ENCODE data around the gene HDAC9.

DNA sequence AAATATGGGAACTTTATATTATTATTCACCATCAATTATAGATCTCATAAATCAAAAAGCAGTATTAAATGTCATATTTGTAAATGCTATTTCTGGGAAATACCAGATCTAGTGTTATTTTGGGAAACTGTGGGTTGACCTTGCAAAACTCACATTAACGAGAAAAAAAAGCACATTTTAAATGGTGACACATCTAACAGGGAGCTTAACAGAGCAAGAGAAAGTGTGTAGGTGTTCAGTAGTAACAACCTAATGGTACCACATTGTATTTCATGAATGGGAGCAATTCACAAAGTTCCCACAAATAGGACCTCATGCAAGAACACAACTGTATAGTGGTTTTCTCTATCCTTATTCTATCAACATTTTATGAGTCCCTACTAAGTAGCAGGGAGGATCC is 26.2 kb upstream of the HDAC9 start:
- TF ChIP-seq CTCF (IDR thresholded peaks at IDR 0.05) (no peak), POLR2A (IDR thresholded peaks at IDR 0.05) (no peak)
